Keratinocyte (primary cell): ENCODE data around the gene SPTSSA. TPM values are rescaled to one million over a fixed set of nuclear protein-coding genes. Genes with fewer than 3 reads are reported as not detected.

Source experiments
- DNase-seq: peaks from one replicate; pipeline ENCODE4 v3.0.0-alpha.2; 2011; ENCODE audit warnings: low read depth, missing footprints, low spot score
- FAIRE-seq: peaks from 2 replicates; lab custom pipeline; 2011; peaks lifted over from hg19 to GRCh38; lab: Jason Lieb, UNC
- H2AFZ ChIP-seq: 2 replicates; pipeline ENCODE4 v1.6.0; 2012; ENCODE audit warnings: low read length, control low read depth, inconsistent platforms; ENCODE audit not compliant: control insufficient read depth
- H3K27ac ChIP-seq: 2 replicates; pipeline ENCODE4 v1.5.1; 2011; ENCODE audit warnings: low read length; ENCODE audit not compliant: control insufficient read depth, insufficient read depth
- H3K27me3 ChIP-seq: 3 replicates; pipeline ENCODE4 v1.6.0; 2011; ENCODE audit warnings: low read length; ENCODE audit not compliant: control insufficient read depth, insufficient read depth; ENCODE audit errors: extremely low read depth
- H3K36me3 ChIP-seq, 2 experiments: 2 replicates in 1 of 2; 3 replicates in 1 of 2; pipeline ENCODE4 v1.5.1; 2011; ENCODE audit warnings: low read length in 2 of 2, mild to moderate bottlenecking in 1 of 2; ENCODE audit not compliant: control insufficient read depth in 2 of 2, insufficient read depth in 2 of 2; ENCODE audit errors: extremely low read depth in 1 of 2
- H3K4me1 ChIP-seq: 3 replicates; pipeline ENCODE4 v1.5.1; 2011; ENCODE audit warnings: low read length; ENCODE audit not compliant: control insufficient read depth, insufficient read depth; ENCODE audit errors: extremely low read depth
- H3K4me2 ChIP-seq: 3 replicates; pipeline ENCODE4 v1.6.0; 2011; ENCODE audit warnings: low read depth, low read length; ENCODE audit not compliant: control insufficient read depth, insufficient read depth; ENCODE audit errors: extremely low read depth
- H3K4me3 ChIP-seq, 3 experiments: fragments of 200-600 bp in 1 of 3; sonication (generic) in 1 of 3; 2 replicates in 2 of 3; 3 replicates in 1 of 3; pipeline ENCODE4 v1.5.1; 2011 to 2016; ENCODE audit warnings: low read length in 3 of 3, mild to moderate bottlenecking in 3 of 3, control low read depth in 2 of 3, inconsistent platforms in 1 of 3, low read depth in 1 of 3, mixed read lengths in 1 of 3, mixed run types in 1 of 3, moderate library complexity in 1 of 3; ENCODE audit not compliant: control insufficient read depth in 2 of 3, insufficient read depth in 2 of 3; ENCODE audit errors: extremely low read depth in 1 of 3
- H3K79me2 ChIP-seq: 2 replicates; pipeline ENCODE4 v1.6.0; 2012; ENCODE audit warnings: low read length; ENCODE audit not compliant: control insufficient read depth, insufficient read depth
- H3K9ac ChIP-seq: 3 replicates; pipeline ENCODE4 v1.6.0; 2011; ENCODE audit warnings: low read length; ENCODE audit not compliant: control insufficient read depth, insufficient read depth; ENCODE audit errors: extremely low read depth
- H3K9me1 ChIP-seq: 3 replicates; pipeline ENCODE4 v1.6.0; 2011; ENCODE audit warnings: low read length; ENCODE audit not compliant: control insufficient read depth, insufficient read depth; ENCODE audit errors: extremely low read depth
- H3K9me3 ChIP-seq: 2 replicates; pipeline ENCODE4 v1.5.1; 2012; ENCODE audit warnings: low read depth, low read length; ENCODE audit not compliant: control insufficient read depth
- H4K20me1 ChIP-seq: 3 replicates; pipeline ENCODE4 v1.6.0; 2011; ENCODE audit warnings: low read length; ENCODE audit not compliant: control insufficient read depth, insufficient read depth; ENCODE audit errors: extremely low read depth
- EZH2 ChIP-seq: IDR thresholded peaks from one replicate; pipeline ENCODE4 v1.6.1; 2012; ENCODE audit warnings: inconsistent platforms, mild to moderate bottlenecking, low read length, moderate library complexity
- dilution Hi-C: fragments of 300-500 bp; cut with MboI; formaldehyde crosslinking; loops from one replicate; pipeline ENCODE4 v1.7.0; 2020; ENCODE audit warnings: low sequenced_read_pairs; ENCODE audit not compliant: extremely low pct_ligation_motif_present
- polyA plus RNA-seq, 5 experiments: library from polyadenylated mRNA; depleted of rRNA in 3 of 5; stranded (reverse) in 3 of 5; stranded (forward) in 1 of 5; unstranded in 1 of 5; fragments of >200 nt; gene quantifications; 1 replicate in 1 of 5; 2 replicates in 3 of 5; 3 replicates in 1 of 5; pipeline versions ENCODE4 v1.2.1 to v1.2.3, GENCODE V29; 2011 to 2012; ENCODE audit warnings: missing spikeins in 2 of 5, low read depth in 1 of 5, low replicate concordance in 1 of 5
- TF ChIP-seq, protein P1 (sequence below), 3 experiments: IDR thresholded peaks in 1 of 3; conservative IDR thresholded peaks in 1 of 3; optimal IDR thresholded peaks in 1 of 3; 2 replicates in 2 of 3; 3 replicates in 1 of 3; pipeline versions ENCODE3 to v1.5.1; 2011; ENCODE audit warnings: low read length in 3 of 3, mild to moderate bottlenecking in 3 of 3, moderate library complexity in 2 of 3, control low read depth in 1 of 3, inconsistent platforms in 1 of 3; ENCODE audit not compliant: insufficient read depth in 2 of 3; ENCODE audit errors: extremely low read depth in 1 of 3

The SPTSSA gene
- polyA plus RNA-seq, 1 donor (not counting 4 experiments of a cell fraction or from before 2014, with no cell fraction given) = 43.9 TPM

DNA sequence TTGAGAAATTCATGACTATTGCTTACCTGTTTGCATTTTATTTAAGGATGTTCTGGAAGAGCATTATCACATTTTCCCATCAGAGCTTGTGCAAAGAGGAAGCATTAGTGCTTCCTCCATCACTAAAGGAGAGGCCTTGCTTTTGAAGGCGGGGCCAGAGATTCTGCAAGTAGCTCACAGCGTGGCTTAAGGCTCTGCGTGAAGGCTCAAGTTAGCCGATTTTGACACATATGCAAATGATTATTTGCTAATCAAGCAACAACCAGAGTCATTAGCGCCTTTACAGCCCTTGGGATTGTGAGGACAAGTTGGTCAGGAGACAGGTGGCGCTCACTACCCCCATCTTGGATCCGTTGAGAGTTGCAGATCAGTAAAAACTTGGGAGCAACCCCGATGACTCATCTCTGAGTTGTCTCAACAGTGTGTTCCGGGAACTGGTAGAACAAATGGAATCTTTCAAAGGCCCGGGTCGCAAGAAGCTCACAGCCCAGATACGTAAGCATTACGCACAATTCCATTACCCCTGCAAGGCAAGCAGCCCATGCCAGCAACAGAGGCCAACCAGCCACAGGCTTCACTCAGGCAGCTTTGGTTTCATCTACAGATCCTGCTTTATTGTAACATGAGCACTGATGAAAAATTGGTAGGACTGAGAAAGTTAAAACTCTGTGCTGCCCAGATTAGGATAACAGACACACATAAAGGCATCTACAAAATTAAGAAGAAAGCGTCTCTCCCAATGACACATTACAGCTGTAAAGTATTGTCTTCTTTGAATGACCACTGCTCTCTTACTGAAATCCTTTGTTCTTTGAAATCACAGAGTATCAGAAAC is 34.9 kb upstream of the SPTSSA start:
- H3K4me2 ChIP-seq = peak overlapping the region; percentile 61
- H3K9me1 ChIP-seq = no peaks in the 10 kb centered on the region
- H4K20me1 ChIP-seq = no peaks in the 10 kb centered on the region
- peak overlapping the region; percentile 60 for H3K9ac ChIP-seq
- H3K79me2 ChIP-seq = no peaks in the 10 kb centered on the region
- H3K4me1 ChIP-seq = peaks cover 20% of the 10 kb centered on the region
- peak overlapping the region in 2 of 3 experiments; percentile 22 to 25 for H3K4me3 ChIP-seq
- peak overlapping the region; percentile 92 for H3K27ac ChIP-seq
- no peaks in the 10 kb centered on the region for H3K9me3 ChIP-seq
- no peaks in the 10 kb centered on the region for H3K27me3 ChIP-seq
- DNase-seq = peak; percentile 78
- no peaks in the 10 kb centered on the region for H3K36me3 ChIP-seq
- TF ChIP-seq EZH2 = no peak
- TF ChIP-seq, protein P1, sequence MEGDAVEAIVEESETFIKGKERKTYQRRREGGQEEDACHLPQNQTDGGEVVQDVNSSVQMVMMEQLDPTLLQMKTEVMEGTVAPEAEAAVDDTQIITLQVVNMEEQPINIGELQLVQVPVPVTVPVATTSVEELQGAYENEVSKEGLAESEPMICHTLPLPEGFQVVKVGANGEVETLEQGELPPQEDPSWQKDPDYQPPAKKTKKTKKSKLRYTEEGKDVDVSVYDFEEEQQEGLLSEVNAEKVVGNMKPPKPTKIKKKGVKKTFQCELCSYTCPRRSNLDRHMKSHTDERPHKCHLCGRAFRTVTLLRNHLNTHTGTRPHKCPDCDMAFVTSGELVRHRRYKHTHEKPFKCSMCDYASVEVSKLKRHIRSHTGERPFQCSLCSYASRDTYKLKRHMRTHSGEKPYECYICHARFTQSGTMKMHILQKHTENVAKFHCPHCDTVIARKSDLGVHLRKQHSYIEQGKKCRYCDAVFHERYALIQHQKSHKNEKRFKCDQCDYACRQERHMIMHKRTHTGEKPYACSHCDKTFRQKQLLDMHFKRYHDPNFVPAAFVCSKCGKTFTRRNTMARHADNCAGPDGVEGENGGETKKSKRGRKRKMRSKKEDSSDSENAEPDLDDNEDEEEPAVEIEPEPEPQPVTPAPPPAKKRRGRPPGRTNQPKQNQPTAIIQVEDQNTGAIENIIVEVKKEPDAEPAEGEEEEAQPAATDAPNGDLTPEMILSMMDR (optimal IDR thresholded peaks at IDR 0.05 in 1 of 3, IDR thresholded peaks at IDR 0.05 in 1 of 3, conservative IDR thresholded peaks at IDR 0.05 in 1 of 3; ENCODE audit: extremely low read depth in 1 of 3, insufficient read depth in 2 of 3, low read length in 3 of 3) = peak; percentile 33 to 66 (median 41)
- FAIRE-seq = peak; percentile 98
- dilution Hi-C loops = no loop called here
- peak overlapping the region; percentile 72 for H2AFZ ChIP-seq

DNA sequence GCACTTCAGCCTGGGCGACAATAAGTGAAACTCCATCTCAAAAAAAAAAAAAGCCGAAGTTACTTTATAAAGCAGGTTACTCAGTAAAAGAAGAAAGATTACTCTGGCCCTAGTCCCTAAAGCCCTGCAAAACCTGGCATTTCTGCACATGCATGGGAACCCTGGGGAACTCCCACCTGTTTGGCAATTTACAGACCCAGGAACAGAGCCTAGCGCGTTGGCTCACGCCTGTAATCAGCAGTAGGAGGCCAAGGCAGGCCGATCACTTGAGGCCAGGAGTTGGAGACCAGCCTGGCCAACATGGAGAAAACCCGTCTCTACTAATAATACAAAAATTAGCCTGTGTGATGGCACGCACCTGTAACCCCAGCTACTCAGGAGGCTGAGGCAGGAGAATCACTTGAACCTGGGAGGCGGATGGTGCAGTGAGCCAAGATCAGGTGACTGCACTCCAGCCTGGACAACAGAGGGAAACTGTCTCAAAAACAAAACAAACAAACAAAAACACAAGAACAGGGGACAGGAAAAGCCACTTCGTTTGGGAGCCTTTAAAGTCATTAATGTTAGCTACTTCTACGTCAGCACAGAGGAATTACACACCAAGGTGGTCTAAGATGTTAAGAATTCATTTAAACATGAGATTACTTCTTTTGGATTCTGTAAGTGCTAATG is 34.1 kb upstream of the SPTSSA start:
- peak overlapping the region; percentile 92 for H3K27ac ChIP-seq
- FAIRE-seq (no peak), DNase-seq (no peak)
- no peaks in the 10 kb centered on the region for H4K20me1 ChIP-seq
- H3K9me3 ChIP-seq = no peaks in the 10 kb centered on the region
- H3K9me1 ChIP-seq = no peaks in the 10 kb centered on the region
- peaks cover 20% of the 10 kb centered on the region for H3K4me1 ChIP-seq
- no peak overlapping the region for H3K4me2 ChIP-seq
- no peaks in the 10 kb centered on the region for H3K27me3 ChIP-seq
- dilution Hi-C loops = no loop called here
- no peak overlapping the region for H2AFZ ChIP-seq
- no peak overlapping the region for H3K4me3 ChIP-seq
- no peak overlapping the region for H3K9ac ChIP-seq
- no peak for TF ChIP-seq EZH2
- no peaks in the 10 kb centered on the region for H3K79me2 ChIP-seq
- no peaks in the 10 kb centered on the region for H3K36me3 ChIP-seq
